GM18951 (cell line): ENCODE data around the gene PRPSAP1.
"Not testable (repeated sequence)": the region's sequence is repeated elsewhere in the genome, so short reads cannot be mapped to it uniquely, and the experiment has no call there.

Experiments
- POLR2A ChIP-seq: IDR thresholded peaks from 4 replicates; pipeline ENCODE4 v1.6.1; 2011; ENCODE audit warnings: mild to moderate bottlenecking; ENCODE audit not compliant: insufficient read length, insufficient read depth; ENCODE audit errors: extremely low read depth
- in situ Hi-C: fragments of 300-500 bp; cut with MboI; formaldehyde crosslinking; loops from one replicate; pipeline ENCODE4 v1.12.0; 2022; ENCODE audit warnings: low sequenced_read_pairs, mixed read lengths, inconsistent platforms; ENCODE audit not compliant: unreplicated experiment

Gene PRPSAP1

DNA sequence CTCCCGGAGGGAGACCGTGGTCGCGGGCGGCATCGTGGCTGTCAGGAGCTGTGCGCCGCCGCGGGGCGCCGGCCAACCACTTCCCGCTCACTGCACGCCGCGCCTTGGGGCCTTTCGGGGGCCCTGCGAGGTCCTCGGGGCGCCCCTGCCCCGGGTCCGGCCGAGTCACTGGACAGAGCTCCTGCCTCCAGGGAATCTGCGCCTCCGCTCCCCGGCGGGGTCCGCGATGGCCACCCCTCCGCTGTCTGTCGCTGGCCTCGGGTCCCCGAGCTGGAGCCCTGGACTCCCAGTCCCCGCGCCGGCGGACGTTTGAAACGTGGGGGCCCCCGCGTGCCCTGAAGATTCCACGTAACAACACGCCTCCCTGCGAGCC lies 45.8 kb downstream of the PRPSAP1 start, which contains the start of gene QRICH2:
Gene QRICH2, minus strand, starts transcription at position 311 of the 373 bp plus-strand sequence. Its CDS starts 278 bp downstream, at position 33.
- TF ChIP-seq POLR2A: no peak
- in situ Hi-C loops: no loop called here

DNA sequence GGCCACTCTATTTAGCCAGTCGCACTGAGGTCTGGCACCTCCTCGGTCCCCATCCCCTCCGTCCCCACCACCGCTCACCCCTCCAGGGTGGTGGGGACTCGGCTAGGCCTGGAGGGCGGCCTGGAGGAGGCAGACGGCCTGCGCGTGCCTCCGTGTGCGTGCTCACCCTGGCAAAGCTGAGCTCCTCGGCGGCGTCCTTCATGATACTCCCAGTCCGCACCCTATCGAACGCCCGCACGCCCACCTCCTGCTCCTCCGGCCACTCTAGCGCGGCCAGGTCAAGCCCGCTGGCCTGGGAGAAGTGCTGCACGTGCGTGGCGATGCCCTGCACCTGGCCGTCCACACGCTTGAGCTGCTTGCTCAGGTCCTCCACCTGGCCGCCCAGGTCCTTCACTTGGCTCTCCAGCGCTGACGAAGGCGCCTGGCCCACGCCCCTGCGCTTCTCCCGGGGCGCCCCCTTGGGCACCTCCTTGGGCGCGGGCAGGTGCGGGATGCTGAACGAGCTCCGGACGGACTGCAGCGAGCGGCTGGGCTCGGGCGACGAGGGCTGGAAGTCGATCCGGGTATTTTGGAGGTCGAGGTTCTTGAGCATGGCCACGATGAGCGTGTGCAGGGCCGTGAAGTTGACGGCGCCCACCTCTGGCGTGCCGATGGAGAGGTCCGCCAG lies 46.3 kb downstream of the PRPSAP1 start:
- TF ChIP-seq POLR2A: no peak
- in situ Hi-C loops: no loop called here

DNA sequence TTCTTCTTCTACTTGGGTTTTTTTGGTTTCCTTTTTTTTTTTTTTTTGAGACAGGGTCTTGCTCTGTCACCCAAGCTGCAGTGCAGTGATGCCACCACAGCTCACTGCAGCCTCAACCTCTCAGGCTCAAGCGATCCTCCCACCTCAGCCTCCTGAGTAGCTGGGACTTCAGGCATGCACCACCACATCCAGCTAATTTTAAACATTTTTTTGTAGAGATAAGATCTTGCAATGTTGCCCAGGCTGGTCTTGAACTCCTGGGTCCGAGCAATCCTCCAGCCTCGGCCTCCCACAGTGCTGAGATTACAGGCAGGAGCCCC lies 48.6 kb downstream of the PRPSAP1 start:
- in situ Hi-C loops: not testable (repeated sequence)

DNA sequence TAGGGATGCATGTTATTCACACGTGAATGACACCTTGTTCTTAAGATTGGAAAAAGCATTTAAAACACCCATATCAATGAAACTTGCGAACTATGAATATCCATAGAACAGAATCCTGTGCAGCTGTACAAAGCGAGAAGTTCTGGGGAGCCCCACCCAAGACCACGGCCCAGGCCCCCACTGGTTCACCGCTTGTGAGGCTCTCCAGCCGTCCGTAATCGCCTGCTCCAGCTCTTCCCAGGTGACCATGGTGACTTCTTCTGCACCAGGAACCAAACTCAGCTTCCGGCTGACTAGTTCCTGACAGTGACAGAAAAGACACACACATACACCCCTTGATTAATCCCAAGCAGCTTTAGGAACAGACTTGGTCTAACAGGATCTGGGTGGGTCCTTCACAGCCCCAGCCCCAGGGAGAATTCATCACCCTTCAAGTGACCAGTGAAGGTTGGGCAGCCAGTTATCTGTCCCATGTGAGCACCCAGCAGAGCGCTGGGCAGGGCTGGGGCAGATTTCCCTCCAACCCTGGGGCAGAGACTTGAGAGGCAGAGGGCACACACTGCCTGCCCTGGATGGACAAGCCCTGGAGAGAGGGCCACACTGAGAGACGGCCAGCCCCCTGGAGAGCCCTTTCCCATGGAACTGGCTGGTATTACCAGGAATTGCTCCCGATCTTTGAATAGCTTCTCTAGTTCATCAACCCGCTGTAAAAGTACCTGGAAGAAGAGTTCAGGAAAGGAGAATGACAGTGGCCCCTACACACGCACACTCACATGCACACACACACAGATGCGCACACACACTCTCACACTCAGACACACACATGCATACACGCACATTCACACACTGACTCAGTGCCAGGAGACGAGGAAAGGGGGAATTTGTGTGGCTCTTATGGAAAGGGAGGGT lies 49.2 kb downstream of the PRPSAP1 start:
- no peak for TF ChIP-seq POLR2A
- in situ Hi-C loops: loop anchor here (5.0 kb wide), 1 partner anchor 88 kb away; no protein-coding TSS in a partner anchor

DNA sequence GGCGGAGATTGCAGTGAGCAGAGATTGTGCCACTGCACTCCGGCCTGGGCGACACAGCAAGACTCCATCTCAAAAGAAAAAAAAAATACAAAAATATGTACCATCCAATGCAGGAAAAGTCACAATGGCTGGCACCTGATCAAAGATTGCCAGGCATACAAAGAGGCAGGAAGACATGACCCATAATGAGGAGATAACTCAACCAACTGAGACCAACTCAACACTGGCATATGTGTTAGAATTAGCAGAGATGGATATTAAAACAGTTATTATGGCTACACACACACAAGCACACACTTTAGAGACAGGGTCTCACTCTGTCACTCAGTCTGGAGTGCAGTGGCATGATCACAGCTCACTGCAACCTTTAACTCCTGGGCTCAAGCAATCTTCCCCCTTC lies 56.3 kb downstream of the PRPSAP1 start:
- in situ Hi-C loops: loop anchor here (10.0 to 25.0 kb wide), 2 partner anchors 283 to 385 kb away; partner anchors contain the start of gene MRPL38
- TF ChIP-seq POLR2A: no peak

DNA sequence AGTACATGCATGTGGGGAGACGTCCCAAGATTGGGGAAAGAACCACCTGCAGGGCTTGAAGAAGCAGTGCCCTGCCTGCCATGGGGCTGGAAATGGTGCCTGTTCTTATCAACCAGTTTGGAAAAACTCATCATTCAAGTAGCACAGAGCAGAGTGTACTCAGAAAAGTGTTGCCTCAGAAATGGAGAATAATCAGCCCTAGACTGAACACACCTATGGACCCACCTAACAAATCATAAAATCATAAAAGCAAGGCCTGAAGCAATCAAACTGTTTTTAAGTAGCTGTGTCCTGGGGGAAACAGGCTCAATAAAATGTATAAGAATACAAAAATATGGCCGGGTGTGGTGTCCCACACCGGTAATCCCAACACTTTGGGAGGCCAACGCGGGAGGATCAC lies 56.8 kb downstream of the PRPSAP1 start:
- in situ Hi-C loops: loop anchor here (10.0 to 25.0 kb wide), 2 partner anchors 282 to 385 kb away; partner anchors contain the start of gene MRPL38
- no peak for TF ChIP-seq POLR2A

DNA sequence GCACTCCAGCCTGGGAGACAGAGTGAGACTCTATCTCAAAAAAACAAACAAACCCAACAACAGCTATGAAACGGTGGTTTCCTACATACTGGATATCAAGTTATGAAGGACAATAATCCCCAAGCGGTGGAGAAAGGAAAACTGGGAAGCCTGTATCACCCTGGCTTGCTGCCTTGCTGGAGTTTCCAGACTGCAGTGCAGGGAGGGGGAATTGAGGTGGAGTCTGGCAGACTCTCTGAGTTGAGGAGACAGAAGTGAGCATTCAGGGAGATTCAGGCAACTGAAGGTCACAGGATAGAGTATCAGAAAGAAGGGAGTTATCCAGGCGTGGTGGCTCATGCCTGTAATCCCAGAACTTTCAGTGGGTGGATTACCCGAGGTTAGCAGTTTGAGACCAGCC lies 57.5 kb downstream of the PRPSAP1 start:
- in situ Hi-C loops: loop anchor here (10.0 to 25.0 kb wide), 2 partner anchors 281 to 384 kb away; partner anchors contain the start of gene MRPL38
- no peak for TF ChIP-seq POLR2A

DNA sequence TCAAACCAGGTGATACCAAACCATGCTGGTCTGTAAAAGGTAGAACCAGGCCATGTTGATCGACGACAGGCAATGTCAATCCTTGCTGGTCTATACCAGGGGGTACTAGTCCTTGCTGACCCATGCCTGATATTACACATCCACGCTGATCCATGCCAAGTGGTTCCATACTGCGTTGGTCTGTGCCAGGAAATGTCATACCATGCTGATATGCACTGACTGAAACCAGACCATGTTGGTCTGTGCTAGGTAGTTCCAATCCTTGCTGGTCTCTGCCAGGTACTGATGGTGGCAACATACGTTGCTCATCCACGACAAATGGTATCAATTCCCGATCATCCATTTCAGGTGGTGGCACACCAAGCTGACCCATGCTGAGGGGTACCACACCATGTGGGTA lies 60.6 kb downstream of the PRPSAP1 start:
- no peak for TF ChIP-seq POLR2A
- in situ Hi-C loops: loop anchor here (10.0 to 25.0 kb wide), 2 partner anchors 278 to 381 kb away; partner anchors contain the start of gene MRPL38

DNA sequence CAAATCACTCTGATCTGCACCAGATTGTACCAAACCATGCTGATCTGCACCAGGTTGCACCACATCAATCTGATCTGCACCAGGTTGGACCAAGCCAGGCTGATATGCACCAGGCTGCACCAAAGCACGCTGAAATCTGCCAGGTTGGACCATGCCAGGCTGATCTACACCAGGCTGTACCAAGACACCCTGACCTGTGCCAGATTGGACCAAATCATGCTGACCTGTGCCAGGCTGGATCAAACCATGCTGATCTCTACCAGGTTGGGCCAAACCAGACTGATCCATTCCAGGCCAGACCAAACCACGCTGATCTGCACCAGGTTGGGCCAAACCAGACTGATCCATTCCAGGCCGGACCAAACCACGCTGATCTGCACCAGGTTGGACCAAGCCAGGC lies 61.1 kb downstream of the PRPSAP1 start:
- in situ Hi-C loops: loop anchor here (10.0 to 25.0 kb wide), 2 partner anchors 278 to 380 kb away; partner anchors contain the start of gene MRPL38

DNA sequence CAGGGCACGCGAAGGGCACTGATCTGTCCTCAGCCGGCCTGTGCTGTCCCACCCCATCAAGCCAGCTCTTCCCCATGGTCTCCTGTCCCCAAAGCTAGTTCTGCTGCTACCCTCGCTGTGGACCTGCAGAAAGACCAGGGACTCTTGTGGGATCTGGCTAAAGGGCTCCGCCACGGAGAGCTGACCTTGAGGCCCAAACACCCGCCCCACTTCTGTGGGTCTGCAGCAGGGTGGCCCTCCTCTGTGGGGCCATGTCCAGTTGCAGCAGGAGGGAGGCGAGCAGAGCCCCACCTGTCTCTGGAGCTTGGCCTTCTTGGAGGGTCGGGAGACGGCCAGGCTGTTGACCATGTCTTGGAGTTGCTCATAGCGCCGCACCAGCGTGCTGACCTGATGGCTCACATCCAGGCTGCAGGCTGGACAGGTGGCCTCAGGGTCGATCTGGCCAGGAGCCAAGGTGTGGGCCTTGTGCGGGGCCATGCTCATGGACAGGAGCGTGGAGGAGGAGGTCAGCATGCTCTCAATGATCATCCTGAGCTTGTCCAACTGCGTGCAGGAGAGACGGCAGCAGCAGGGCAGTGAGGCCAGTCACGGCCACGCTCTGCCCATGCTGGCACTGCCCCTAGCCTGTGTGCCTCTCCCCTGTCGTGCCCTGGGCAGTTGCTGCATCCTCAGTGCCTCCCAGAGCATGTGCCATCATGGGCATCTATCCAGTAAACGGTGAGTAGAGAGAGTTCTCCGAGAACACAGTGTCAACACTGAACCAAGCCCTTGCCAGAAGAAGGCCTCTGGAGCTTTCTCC lies 71.9 kb downstream of the PRPSAP1 start:
- in situ Hi-C loops: loop anchor here (5.0 to 25.0 kb wide), 2 partner anchors 154 to 369 kb away; partner anchors contain the start of gene MRPL38
- no peak for TF ChIP-seq POLR2A

More for the DNA sequence above, 61.1 kb downstream of the PRPSAP1 start:
- TF ChIP-seq POLR2A: no peak

DNA sequence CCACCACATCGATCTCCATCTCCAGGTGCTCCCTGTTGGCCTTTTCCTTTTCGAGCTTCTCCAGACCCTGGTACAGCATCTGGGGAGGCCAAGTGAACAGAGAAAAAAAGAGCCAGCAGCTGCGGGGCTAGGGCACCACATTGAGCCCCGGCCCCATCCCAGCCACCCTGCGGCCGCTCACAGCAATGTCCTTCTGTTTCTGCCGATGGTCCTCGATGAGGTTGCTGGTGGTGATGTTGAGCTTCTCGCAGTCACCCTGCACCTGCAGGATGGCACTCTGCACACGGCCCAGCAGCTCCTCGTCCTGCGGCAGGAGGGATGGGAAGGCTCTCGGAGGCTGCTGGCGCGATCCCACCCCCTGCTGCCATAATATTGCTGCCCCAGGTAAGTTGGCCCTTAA lies 73.1 kb downstream of the PRPSAP1 start:
- in situ Hi-C loops: loop anchor here (5.0 to 25.0 kb wide), 2 partner anchors 153 to 368 kb away; partner anchors contain the start of gene MRPL38
- no peak for TF ChIP-seq POLR2A

DNA sequence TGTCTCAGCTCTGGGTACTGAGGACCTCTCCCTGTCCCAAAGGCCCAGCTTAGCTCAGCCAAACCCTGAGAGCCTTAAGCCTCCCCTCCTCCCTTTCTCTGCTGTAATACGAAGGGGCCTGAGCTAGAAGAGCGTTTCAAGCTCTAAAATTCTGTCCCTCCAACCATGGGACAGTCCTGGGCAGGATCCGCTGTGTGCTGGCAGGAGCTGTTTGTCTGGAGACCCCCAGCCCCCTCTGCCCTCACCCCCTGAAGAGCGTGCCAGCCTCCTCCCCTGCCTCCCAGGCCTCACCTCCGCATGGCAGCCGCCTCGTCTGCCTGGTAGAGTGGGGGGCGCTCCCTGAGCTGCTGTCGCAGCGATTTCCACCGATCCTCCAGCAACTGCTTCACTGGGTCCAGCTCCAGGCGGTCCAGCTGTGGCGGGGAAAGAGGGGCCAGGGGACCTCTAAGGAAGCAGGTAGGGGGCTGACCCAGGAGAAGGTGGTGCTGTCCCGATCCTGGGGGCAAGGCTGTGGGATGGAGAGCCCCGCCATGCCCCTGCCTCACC lies 73.9 kb downstream of the PRPSAP1 start:
- no peak for TF ChIP-seq POLR2A
- in situ Hi-C loops: loop anchor here (5.0 to 25.0 kb wide), 2 partner anchors 153 to 368 kb away; partner anchors contain the start of gene MRPL38
